ENCODE data around the gene SPPL3.

Gene SPPL3

DNA sequence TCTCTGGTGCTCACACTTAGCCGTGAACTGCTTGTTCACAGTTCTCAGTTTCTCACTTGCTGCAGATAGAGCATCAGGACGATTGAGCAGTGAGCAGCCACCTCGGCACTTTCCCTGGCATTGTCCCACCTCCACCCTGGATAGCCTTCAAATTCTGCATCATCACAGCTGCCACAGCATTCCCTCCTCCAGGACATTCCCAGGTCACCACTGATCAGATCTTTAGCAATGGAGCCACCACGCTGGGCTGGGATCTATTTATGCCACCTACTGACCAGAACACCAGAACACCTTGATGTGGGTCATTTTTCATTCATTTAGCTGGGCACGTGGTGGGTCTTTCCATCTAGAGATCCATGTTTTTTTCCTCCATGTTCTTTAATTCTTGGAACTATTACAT, 154.9 kb downstream of the SPPL3 start:
- TF ChIP-seq, protein P1, sequence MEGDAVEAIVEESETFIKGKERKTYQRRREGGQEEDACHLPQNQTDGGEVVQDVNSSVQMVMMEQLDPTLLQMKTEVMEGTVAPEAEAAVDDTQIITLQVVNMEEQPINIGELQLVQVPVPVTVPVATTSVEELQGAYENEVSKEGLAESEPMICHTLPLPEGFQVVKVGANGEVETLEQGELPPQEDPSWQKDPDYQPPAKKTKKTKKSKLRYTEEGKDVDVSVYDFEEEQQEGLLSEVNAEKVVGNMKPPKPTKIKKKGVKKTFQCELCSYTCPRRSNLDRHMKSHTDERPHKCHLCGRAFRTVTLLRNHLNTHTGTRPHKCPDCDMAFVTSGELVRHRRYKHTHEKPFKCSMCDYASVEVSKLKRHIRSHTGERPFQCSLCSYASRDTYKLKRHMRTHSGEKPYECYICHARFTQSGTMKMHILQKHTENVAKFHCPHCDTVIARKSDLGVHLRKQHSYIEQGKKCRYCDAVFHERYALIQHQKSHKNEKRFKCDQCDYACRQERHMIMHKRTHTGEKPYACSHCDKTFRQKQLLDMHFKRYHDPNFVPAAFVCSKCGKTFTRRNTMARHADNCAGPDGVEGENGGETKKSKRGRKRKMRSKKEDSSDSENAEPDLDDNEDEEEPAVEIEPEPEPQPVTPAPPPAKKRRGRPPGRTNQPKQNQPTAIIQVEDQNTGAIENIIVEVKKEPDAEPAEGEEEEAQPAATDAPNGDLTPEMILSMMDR (IDR thresholded peaks at IDR 0.05; ENCODE audit: low read depth, low read length), result no peak
- H3K4me3 ChIP-seq (ENCODE audit: low read depth, low read length), result no peak overlapping the region

DNA sequence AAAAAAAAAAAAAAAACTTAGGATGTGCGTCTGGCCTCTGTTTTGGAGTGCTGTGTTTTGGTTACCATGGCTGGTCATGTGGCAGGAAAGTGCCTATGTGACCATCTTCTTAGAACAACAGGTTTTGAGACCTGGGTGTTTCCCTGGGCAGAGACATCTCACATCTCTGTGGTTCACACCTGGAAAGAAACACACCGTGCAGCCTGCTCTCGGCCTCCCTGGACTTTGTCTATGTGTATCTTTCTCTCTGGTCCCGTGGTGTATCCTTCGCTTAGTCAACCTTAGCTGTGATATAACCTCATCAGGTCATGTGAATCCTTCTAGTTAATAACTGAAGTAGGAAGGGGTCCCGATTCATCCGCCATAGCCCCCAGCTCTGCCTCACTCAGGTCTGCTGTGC, 155.9 kb downstream of the SPPL3 start:
- TF ChIP-seq, protein P1 (IDR thresholded peaks at IDR 0.05; ENCODE audit: low read depth, low read length), result no peak
- H3K4me3 ChIP-seq (ENCODE audit: low read depth, low read length), result no peak overlapping the region

DNA sequence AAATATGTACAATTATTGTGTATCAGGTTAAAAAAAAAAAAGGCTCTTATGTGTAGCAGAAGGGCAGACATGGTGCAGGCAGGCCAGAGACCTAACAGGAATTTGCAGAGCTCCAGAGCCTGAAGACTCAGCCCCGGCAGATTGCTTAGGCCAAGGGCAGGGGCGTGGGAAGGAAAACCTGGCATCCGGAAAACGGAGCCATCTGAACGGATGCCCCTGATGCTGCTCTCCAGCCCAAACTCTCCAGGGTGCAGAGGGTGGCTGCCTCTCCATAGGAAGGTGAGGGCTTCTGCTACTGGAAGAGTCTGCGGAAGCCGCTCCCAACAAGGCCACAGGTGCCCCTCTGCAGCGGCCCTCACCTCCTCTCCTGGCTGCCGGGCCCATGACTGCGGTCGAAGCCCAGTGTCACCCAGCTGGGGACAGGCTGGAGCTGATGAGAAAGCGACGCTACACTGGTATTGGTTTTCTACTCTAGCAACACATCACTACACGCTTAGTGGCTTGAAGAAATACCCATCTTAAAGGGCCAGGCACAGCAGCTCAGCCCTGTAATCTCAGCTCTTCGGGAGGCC, 159.2 kb downstream of the SPPL3 start:
- TF ChIP-seq, protein P1 (IDR thresholded peaks at IDR 0.05; ENCODE audit: low read depth, low read length), result no peak
- H3K4me3 ChIP-seq (ENCODE audit: low read depth, low read length), result no peak overlapping the region

DNA sequence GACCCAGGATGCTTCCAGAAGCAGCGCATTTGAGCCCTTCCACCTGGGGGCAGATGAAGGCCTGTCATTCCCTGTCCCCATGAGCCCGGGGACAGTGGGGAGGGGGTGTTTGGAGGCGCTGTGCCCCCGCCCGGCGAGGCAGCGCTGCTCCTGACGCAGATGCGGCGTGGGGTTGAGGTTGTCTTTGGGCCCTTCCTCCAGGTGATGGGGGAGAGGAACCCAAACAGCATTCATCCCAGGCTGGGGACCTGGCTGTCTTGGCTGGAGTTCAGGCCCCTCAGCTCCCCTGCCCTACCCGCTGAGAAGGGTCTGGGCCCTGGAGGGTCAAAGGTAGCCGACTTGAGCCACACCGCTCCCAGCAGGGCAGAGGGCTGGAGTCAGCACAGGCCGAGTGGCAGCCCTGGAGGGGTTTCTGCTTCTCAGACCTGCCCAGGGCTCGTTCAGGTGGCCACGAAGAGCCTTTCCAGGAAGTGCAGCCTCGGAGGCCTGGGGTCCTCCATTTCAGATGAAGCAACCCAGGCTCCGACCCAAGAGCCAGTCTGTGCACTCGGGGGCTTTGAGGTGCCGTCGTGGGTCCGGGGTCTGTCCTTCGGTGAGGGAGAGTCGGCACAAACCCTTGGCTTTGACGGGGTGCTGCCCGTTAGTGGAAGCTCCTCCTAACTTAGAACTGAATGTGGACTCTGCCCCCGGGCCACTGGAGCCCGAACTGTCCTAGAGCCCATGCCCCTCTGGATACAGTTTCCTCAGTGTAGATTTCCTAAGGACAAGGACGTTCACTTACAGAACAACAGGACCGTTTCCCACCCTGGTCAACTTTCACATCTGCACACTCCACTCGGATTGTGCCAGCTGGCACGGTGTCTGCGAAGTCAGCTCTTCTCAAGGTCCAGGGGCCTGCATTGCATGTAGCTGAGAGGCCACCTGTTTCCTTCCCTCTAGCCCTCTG, 162.4 kb downstream of the SPPL3 start:
- no peak overlapping the region for H3K4me3 ChIP-seq (ENCODE audit: low read depth, low read length)
- TF ChIP-seq, protein P1 (IDR thresholded peaks at IDR 0.05; ENCODE audit: low read depth, low read length), result no peak

DNA sequence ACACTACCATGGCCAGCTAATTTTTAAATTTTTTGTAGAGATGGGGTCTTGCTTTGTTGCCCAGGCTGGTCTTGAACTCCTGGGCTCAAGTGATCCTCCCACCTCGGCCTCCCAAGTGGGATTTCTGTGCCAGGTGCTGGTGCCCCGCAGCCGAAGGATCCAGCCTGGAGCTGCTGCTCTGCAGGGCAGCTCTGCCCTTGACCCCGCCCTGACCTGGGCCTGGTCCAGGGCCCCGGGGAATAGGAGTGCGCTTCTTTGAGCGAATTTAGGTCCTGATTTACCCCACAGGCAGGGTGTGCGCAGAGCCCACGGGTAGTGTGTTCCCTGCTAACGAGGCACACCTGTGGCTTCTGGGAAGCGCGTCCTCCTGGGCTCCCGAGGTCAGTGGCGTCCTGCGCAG, 163.3 kb downstream of the SPPL3 start:
- TF ChIP-seq, protein P1 (IDR thresholded peaks at IDR 0.05; ENCODE audit: low read depth, low read length), result no peak
- no peak overlapping the region for H3K4me3 ChIP-seq (ENCODE audit: low read depth, low read length)

DNA sequence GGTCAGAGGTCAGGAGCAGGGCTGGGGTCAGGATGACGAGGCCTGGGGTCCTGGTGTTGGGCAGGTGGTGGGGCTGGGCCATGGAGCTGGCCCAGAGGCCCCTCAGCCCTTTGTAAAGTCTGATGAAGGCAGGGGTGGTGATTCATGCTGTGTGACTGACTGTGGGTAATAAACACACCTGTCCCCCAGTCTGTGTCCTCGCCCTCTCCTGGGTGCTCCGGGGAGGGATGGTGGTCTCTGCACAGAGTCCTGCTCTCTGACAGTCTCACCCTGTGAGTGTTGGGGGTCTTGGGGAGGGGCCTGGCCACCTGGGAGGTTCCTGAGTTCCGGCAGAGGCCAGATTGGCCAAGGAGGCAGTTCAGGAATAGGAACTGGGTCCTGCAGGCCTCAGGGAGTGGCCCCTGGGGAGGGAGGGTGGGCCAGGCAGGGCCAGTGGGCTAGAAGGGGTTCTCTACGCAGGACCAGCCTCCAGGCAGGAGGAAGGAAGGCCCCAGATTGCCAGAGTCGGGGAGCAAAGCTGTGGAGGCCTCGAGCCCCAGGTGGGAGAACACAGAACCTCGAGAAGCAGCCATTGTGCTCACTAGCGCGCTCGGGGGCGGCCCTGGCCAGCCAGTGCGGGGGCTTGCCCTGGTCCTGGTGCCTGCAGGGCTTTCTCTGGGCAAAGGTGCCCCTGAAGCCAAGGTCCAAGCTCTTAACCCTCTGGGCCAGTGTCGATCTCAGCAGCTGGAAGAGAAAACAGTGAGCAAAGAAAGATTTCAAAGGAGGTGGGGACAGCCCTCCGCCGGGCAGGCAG, 164.1 kb downstream of the SPPL3 start:
- no peak overlapping the region for H3K4me3 ChIP-seq (ENCODE audit: low read depth, low read length)
- TF ChIP-seq, protein P1 (IDR thresholded peaks at IDR 0.05; ENCODE audit: low read depth, low read length), result no peak
